RWPE2 (cell line): ENCODE data around the gene LRRC2.
"Not testable (repeated sequence)": the region's sequence is repeated elsewhere in the genome, so short reads cannot be mapped to it uniquely, and the experiment has no call there.

Experiments used
- ATAC-seq: fragments of 200-7000 bp; cut with Tn5 transposase; 3 replicates; pipeline ENCODE4 v1.9.1; 2021; ENCODE audit warnings: low read depth
- DNase-seq: peaks from one replicate; pipeline ENCODE4 v3.0.0-alpha.2; 2020; ENCODE audit warnings: low spot score
- H3K27ac ChIP-seq: fragments of 450-650 bp; 2 replicates; pipeline ENCODE4 v1.5.1; 2017; ENCODE audit warnings: mild to moderate bottlenecking; ENCODE audit not compliant: poor library complexity, severe bottlenecking
- H3K27me3 ChIP-seq: fragments of 250-450 bp; sonication (Bioruptor Pico); 2 replicates; pipeline ENCODE4 v1.5.1; 2021; ENCODE audit warnings: mild to moderate bottlenecking, moderate library complexity; ENCODE audit not compliant: insufficient read depth, poor library complexity, severe bottlenecking
- H3K36me3 ChIP-seq: fragments of 250-450 bp; sonication (Bioruptor Pico); 2 replicates; pipeline ENCODE4 v1.5.1; 2020; ENCODE audit warnings: low read depth, mild to moderate bottlenecking, moderate library complexity
- H3K4me1 ChIP-seq: fragments of 250-450 bp; sonication (Bioruptor Pico); 2 replicates; pipeline ENCODE4 v1.5.1; 2021; ENCODE audit warnings: mild to moderate bottlenecking, moderate library complexity; ENCODE audit not compliant: insufficient read depth, poor library complexity, severe bottlenecking
- H3K4me3 ChIP-seq: fragments of 250-450 bp; sonication (Bioruptor Pico); 2 replicates; pipeline ENCODE4 v1.5.1; 2021; ENCODE audit warnings: mild to moderate bottlenecking, moderate library complexity; ENCODE audit not compliant: severe bottlenecking
- H3K9me3 ChIP-seq: fragments of 250-450 bp; sonication (Bioruptor Pico); 2 replicates; pipeline ENCODE4 v1.5.1; 2021; ENCODE audit warnings: mild to moderate bottlenecking, moderate library complexity; ENCODE audit not compliant: severe bottlenecking
- CTCF ChIP-seq: fragments of 450-650 bp; IDR thresholded peaks from one replicate; pipeline ENCODE4 v1.5.1; 2017; ENCODE audit warnings: mild to moderate bottlenecking, moderate library complexity; ENCODE audit not compliant: poor library complexity, severe bottlenecking

The LRRC2 gene

GRCh38 chr3:46542344-46542743 is 23.8 kb downstream of the LRRC2 start:
- Histone ChIP-seq H3K27me3 (no peaks in the 10 kb centered on the region), H3K9me3 (no peaks in the 10 kb centered on the region), H3K4me3 (no peak overlapping the region), H3K36me3 (no peaks in the 10 kb centered on the region), H3K4me1 (no peaks in the 10 kb centered on the region), H3K27ac (no peak overlapping the region)
- ATAC-seq (no peak), DNase-seq (no peak)
- TF ChIP-seq CTCF = no peak

DNA sequence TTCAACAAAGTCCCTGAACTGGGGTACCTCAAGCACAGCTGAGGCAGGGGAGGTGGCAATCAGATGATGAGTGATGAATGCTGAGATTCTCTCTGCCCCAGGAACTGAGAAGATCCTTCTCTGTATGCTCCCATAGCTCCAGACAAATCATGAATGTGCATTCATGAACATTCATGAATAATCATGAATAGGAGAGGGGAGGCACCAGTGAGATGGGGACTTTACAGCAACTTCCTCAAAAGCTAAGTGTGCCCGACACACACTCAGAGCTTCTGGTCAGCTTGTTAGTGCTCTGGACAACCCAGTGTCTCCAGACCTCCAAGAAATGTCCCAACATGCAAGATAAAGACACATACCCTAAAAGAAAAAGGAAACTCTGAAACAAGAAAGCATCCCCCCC is 24.3 kb downstream of the LRRC2 start:
- no peak for ATAC-seq

DNA sequence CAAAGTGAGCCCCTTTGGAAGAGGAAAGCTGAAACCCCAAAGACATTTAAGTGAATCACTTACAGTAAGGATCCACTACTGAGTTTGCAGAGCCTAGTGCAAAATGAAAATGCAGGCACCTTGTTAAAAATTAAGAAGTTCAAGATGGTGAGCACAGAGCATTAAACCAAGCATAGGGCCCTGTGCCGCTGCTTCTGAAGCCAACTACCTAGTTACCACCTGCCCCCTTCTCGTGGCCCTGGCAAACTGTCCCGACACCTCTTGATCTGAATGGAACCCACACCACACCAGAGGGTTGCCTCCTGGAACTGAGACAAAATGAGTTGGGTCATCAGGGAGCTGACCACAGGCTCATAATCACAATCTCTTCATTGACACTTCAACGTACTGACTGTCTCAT is 25.6 kb downstream of the LRRC2 start:
- Histone ChIP-seq H3K27ac (no peak overlapping the region), H3K4me1 (no peaks in the 10 kb centered on the region), H3K4me3 (no peak overlapping the region), H3K9me3 (no peaks in the 10 kb centered on the region), H3K36me3 (no peaks in the 10 kb centered on the region), H3K27me3 (no peaks in the 10 kb centered on the region)
- no peak for DNase-seq
- TF ChIP-seq CTCF = no peak
- no peak for ATAC-seq

More for the DNA sequence above, 24.3 kb downstream of the LRRC2 start:
- Histone ChIP-seq H3K27ac (no peak overlapping the region), H3K27me3 (no peaks in the 10 kb centered on the region), H3K9me3 (no peaks in the 10 kb centered on the region), H3K36me3 (no peaks in the 10 kb centered on the region), H3K4me3 (no peak overlapping the region), H3K4me1 (no peaks in the 10 kb centered on the region)
- DNase-seq = no peak
- TF ChIP-seq CTCF = no peak

DNA sequence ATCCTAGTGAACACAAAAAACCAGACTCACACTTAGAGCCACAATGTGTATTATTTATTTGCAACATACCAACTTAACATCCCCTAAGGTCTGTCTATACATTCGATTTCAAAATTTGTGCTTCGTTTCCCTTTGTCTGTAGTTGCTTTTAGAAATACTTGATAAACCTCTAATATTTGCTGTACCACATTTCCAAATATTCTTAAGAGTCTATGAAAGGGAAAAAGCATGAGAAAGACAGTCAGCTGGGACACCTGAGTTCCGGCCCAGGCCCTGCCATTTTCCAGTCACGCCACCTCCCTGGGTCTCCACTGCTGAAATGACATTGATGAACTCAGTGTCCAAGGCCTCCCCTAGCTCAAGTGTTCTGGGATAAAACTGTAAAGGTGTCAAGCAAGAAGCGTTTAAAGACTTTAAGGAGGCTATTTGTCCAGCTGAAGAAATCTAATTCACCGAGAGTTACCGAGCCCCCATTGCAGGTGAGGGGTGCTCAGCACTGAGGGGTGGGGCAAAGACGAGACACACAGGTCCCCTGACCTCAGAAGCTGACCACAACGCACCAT is 26.6 kb downstream of the LRRC2 start:
- ATAC-seq (no peak), DNase-seq (no peak)
- H3K4me1 ChIP-seq = no peaks in the 10 kb centered on the region
- H3K4me3 ChIP-seq = no peak overlapping the region
- no peaks in the 10 kb centered on the region for H3K9me3 ChIP-seq
- H3K27me3 ChIP-seq = no peaks in the 10 kb centered on the region
- no peaks in the 10 kb centered on the region for H3K36me3 ChIP-seq
- TF ChIP-seq CTCF = no peak
- no peak overlapping the region for H3K27ac ChIP-seq

DNA sequence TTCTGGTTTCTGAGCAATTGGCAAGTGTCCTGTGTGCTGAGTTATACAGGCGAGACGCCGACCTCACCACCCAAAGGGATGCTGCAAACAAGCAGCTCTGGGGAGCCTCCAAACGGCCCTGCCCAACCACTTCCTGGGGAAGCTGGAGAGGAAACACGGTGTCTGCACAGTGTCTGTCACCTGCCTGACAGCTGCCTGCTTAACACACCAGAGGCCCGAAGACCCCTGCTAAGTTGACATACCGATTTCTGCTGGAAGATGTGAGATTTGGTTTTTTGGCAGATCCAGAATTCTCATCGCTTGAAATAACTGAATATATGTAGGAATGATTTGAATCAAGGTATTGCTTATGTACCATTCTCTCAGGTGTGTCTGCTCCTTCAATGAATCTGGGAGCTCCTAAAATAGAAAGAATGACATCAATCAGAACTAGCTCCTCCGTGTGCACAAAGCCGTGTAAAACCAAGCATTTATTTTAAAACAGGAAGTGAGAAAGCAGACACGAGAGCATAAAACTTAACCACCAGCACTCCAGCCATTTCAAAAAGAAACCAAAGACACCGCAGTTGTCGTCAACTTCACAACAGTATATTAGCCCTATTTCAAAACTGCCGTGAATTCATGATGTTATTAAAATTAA is 27.2 kb downstream of the LRRC2 start:
- no peak overlapping the region for H3K27ac ChIP-seq
- no peaks in the 10 kb centered on the region for H3K36me3 ChIP-seq
- no peak for TF ChIP-seq CTCF
- no peaks in the 10 kb centered on the region for H3K27me3 ChIP-seq
- H3K4me1 ChIP-seq = no peaks in the 10 kb centered on the region
- DNase-seq (no peak), ATAC-seq (no peak)
- H3K9me3 ChIP-seq = no peaks in the 10 kb centered on the region
- no peak overlapping the region for H3K4me3 ChIP-seq

- H3K36me3 ChIP-seq, H3K4me1 ChIP-seq, DNase-seq, H3K27me3 ChIP-seq, ATAC-seq, H3K9me3 ChIP-seq, H3K4me3 ChIP-seq, H3K27ac ChIP-seq: not testable (repeated sequence)
Measured at GRCh38 chr3:46538425-46538802, 27.7 kb downstream of the LRRC2 start.
